GM12878 (cell line): ENCODE results near the gene BCAS3. TPM values are rescaled to one million over a fixed set of nuclear protein-coding genes. Genes with fewer than 3 reads are reported as not detected.

Experiments
- ATAC-seq: fragments of 200-7000 bp; cut with Tn5 transposase; 3 replicates; pipeline ENCODE4 v1.9.1; 2020; ENCODE audit warnings: mild to moderate bottlenecking, moderate library complexity
- BruUV-seq: library from RNA; stranded (reverse); fragments of 400-500 nt; replicated peaks from 2 replicates; lab custom pipeline; 2021; lab: Mats Ljungman, UMichigan
- CTCF ChIA-PET: fragments of 300-600 bp; sonication (Branson Sonifier 250); formaldehyde crosslinking; extraction: SDS; loops from one replicate; lab custom pipeline; 2021; ENCODE audit warnings: inconsistent platforms; lab: Yijun Ruan, JAX
- POLR2A ChIA-PET: fragments of 350-600 bp; formaldehyde crosslinking; extraction: SDS; loops from one replicate; lab custom pipeline; 2021; ENCODE audit warnings: inconsistent platforms; lab: Charles Lee
- RAD21 ChIA-PET: fragments of 300-600 bp; sonication (Branson Sonifier 250); formaldehyde crosslinking; loops from one replicate; lab custom pipeline; 2023; ENCODE audit warnings: antibody characterized with exemption; ENCODE audit not compliant: unreplicated experiment; lab: Charles Lee
- SMC1A ChIA-PET: fragments of 300-600 bp; sonication (Branson Sonifier 250); formaldehyde crosslinking; loops from one replicate; lab custom pipeline; 2023; ENCODE audit not compliant: unreplicated experiment, uncharacterized antibody; lab: Charles Lee
- DNase-seq: peaks from one replicate; pipeline ENCODE4 v3.0.0-alpha.2; 2011; ENCODE audit warnings: low read depth, low spot score
- FAIRE-seq: peaks from 3 replicates; lab custom pipeline; 2011; peaks lifted over from hg19 to GRCh38; lab: Jason Lieb, UNC
- H2AFZ ChIP-seq: 2 replicates; pipeline ENCODE4 v1.6.0; 2011; ENCODE audit warnings: low read depth, low read length, control low read depth; ENCODE audit not compliant: control insufficient read depth
- H3K27ac ChIP-seq: 2 replicates; pipeline ENCODE4 v1.5.1; 2011; ENCODE audit warnings: control low read depth; ENCODE audit not compliant: control insufficient read depth, insufficient read depth
- H3K27me3 ChIP-seq, 2 experiments: replicated peaks in 1 of 2; 2 replicates each; pipeline versions ENCODE4 v1.6.0 to v1.6.1; 2011; ENCODE audit warnings: low read length in 1 of 2; ENCODE audit not compliant: control insufficient read depth in 2 of 2, insufficient read depth in 2 of 2
- H3K36me3 ChIP-seq, 2 experiments: 2 replicates each; pipeline ENCODE4 v1.5.1; 2011; ENCODE audit warnings: low read length in 1 of 2; ENCODE audit not compliant: control insufficient read depth in 2 of 2, insufficient read depth in 2 of 2
- H3K4me1 ChIP-seq: 2 replicates; pipeline ENCODE4 v1.6.1; 2011; ENCODE audit warnings: mild to moderate bottlenecking, low read length, moderate library complexity, mixed read lengths; ENCODE audit not compliant: control insufficient read depth, insufficient read depth
- H3K4me2 ChIP-seq: 2 replicates; pipeline ENCODE4 v1.6.0; 2011; ENCODE audit warnings: control low read depth; ENCODE audit not compliant: control insufficient read depth, insufficient read depth
- H3K4me3 ChIP-seq: fragments of 200-600 bp; sonication (generic); 2 replicates; pipeline ENCODE4 v1.5.1; 2016
- H3K79me2 ChIP-seq: 2 replicates; pipeline ENCODE4 v1.6.0; 2011; ENCODE audit warnings: low read length; ENCODE audit not compliant: control insufficient read depth, insufficient read depth
- H3K9ac ChIP-seq: 2 replicates; pipeline ENCODE4 v1.8.0; 2011; ENCODE audit warnings: low read length, control low read depth, mixed read lengths; ENCODE audit not compliant: control insufficient read depth, insufficient read depth
- H3K9me3 ChIP-seq: replicated peaks from 3 replicates; pipeline ENCODE4 v1.5.1; 2011; ENCODE audit warnings: mild to moderate bottlenecking, low read length; ENCODE audit not compliant: control insufficient read depth, insufficient read depth
- H4K20me1 ChIP-seq: 2 replicates; pipeline ENCODE4 v1.6.0; 2011; ENCODE audit not compliant: control insufficient read depth, insufficient read depth
- CBX3 ChIP-seq: fragments of 200-600 bp; sonication (generic); IDR thresholded peaks from 2 replicates; pipeline ENCODE4 v1.6.1; 2016; ENCODE audit warnings: low read depth, borderline replicate concordance
- CHD1 ChIP-seq: IDR thresholded peaks from 2 replicates; pipeline ENCODE4 v1.6.1; 2012; ENCODE audit warnings: low read depth, low read length, improper control_type of control experiment
- CHD4 ChIP-seq: fragments of 200-600 bp; sonication (generic); IDR thresholded peaks from 2 replicates; pipeline ENCODE4 v1.6.1; 2016; ENCODE audit warnings: mild to moderate bottlenecking
- DPF2 ChIP-seq: fragments of 450-650 bp; IDR thresholded peaks from 2 replicates; pipeline ENCODE4 v1.6.1; 2017; ENCODE audit warnings: mild to moderate bottlenecking
- E2F8 ChIP-seq: fragments of 450-650 bp; IDR thresholded peaks from 2 replicates; pipeline ENCODE4 v1.6.1; 2018; ENCODE audit warnings: mild to moderate bottlenecking, low read depth, moderate library complexity; ENCODE audit not compliant: partially characterized antibody
- GABPA ChIP-seq: IDR thresholded peaks from 2 replicates; pipeline ENCODE4 v1.6.1; 2014; ENCODE audit warnings: antibody characterized with exemption, low read depth, mild to moderate bottlenecking, inconsistent platforms
- IKZF1 ChIP-seq: fragments of 450-650 bp; conservative IDR thresholded peaks from 2 replicates; pipeline ENCODE4 v1.6.1; 2017; ENCODE audit warnings: antibody characterized with exemption, mild to moderate bottlenecking
- PAX8 ChIP-seq: fragments of 450-650 bp; IDR thresholded peaks from 2 replicates; pipeline ENCODE4 v1.6.1; 2017; ENCODE audit warnings: mild to moderate bottlenecking, moderate library complexity
- PKNOX1 ChIP-seq: fragments of 450-650 bp; IDR thresholded peaks from 2 replicates; pipeline ENCODE4 v1.6.1; 2016; ENCODE audit warnings: mild to moderate bottlenecking
- PRDM15 ChIP-seq: fragments of 450-650 bp; formaldehyde crosslinking; IDR thresholded peaks from 2 replicates; pipeline ENCODE4 v1.4.0; 2020; ENCODE audit warnings: mild to moderate bottlenecking, moderate library complexity
- RAD51 ChIP-seq: fragments of 450-650 bp; IDR thresholded peaks from 2 replicates; pipeline ENCODE4 v1.6.1; 2016; ENCODE audit warnings: moderate library complexity, mild to moderate bottlenecking, inconsistent platforms
- SIX5 ChIP-seq: IDR thresholded peaks from 2 replicates; pipeline ENCODE4 v1.6.1; 2011; ENCODE audit warnings: mild to moderate bottlenecking, low read depth, low read length, moderate library complexity; ENCODE audit not compliant: severe bottlenecking
- SKIL ChIP-seq: fragments of 450-650 bp; IDR thresholded peaks from 2 replicates; pipeline ENCODE4 v1.6.1; 2017; ENCODE audit warnings: mild to moderate bottlenecking, low read depth, inconsistent platforms; ENCODE audit not compliant: poor library complexity, severe bottlenecking
- SPI1 ChIP-seq: IDR thresholded peaks from 2 replicates; pipeline ENCODE4 v1.6.1; 2011; ENCODE audit warnings: low read depth, mild to moderate bottlenecking, low read length, moderate library complexity, borderline replicate concordance; ENCODE audit not compliant: insufficient read depth
- SUPT20H ChIP-seq: IDR thresholded peaks from 2 replicates; pipeline ENCODE4 v1.6.1; 2011; ENCODE audit warnings: low read depth, mild to moderate bottlenecking, low read length, moderate library complexity, borderline replicate concordance; ENCODE audit not compliant: control insufficient read depth
- WGBS: methylation state at CpG from one replicate; pipeline ENCODE4 v1.1.6; 2016; ENCODE audit warnings: low lambda C conversion rate; ENCODE audit not compliant: insufficient replicate concordance, insufficient coverage; ENCODE audit errors: missing lambda C conversion rate; 5-methylcytosine and 5-hydroxymethylcytosine counted together
- in situ Hi-C: fragments of 300-500 bp; cut with MboI; formaldehyde crosslinking; loops from 9 replicates; pipeline ENCODE4 v1.14.3; 2018; ENCODE audit warnings: mixed read lengths
- intact Hi-C: fragments of 100-400 bp; cut with micrococcal nuclease; formaldehyde crosslinking; loops from one replicate; pipeline ENCODE4 v1.14.2; 2022; ENCODE audit not compliant: unreplicated experiment
- polyA plus RNA-seq, 11 experiments: library from polyadenylated mRNA; depleted of rRNA in 4 of 11; unstranded in 6 of 11; stranded (reverse) in 5 of 11; fragments of >200 nt; fragmentation: Nextera tagmentation in 4 of 11; fragmentation: Illumina TruSeq in 1 of 11; extraction: Ambion mirVana in 4 of 11; extraction: Trizol in 1 of 11; gene quantifications; 1 replicate in 1 of 11; 2 replicates in 10 of 11; pipeline versions ENCODE4 v1.2.1 to v1.2.3, GENCODE V29; 2011 to 2016; ENCODE audit warnings: inconsistent platforms in 2 of 11, missing spikeins in 2 of 11, low read depth in 1 of 11
- total RNA-seq, 4 experiments: library from RNA; depleted of rRNA in 3 of 4; stranded (reverse); fragments of >200 nt in 3 of 4; fragmentation: Illumina TruSeq in 1 of 4; extraction: Trizol in 1 of 4; gene quantifications; 2 replicates each; pipeline versions ENCODE4 v1.2.1 to v1.2.3, GENCODE V29; 2013 to 2021

Gene BCAS3
- total and polyA plus RNA-seq, 10 of the 15 experiments (the other 5 are each of a cell fraction or from before 2014, with no cell fraction given), result 2.1 to 11.0 (median 6.6) TPM

- Histone ChIP-seq H4K20me1 (no peaks in the 10 kb centered on the region), H3K9ac (no peak overlapping the region), H3K4me2 (no peak overlapping the region), H2AFZ (no peak overlapping the region), H3K79me2 (no peaks in the 10 kb centered on the region), H3K9me3 (no peaks in the 10 kb centered on the region), H3K36me3 (no peaks in the 10 kb centered on the region), H3K27me3 (no peaks in the 10 kb centered on the region), H3K27ac (no peak overlapping the region), H3K4me3 (no peak overlapping the region), H3K4me1 (no peaks in the 10 kb centered on the region)
- SMC1A ChIA-PET, result no interaction called here
- in situ Hi-C loops (no loop called here), intact Hi-C loops (no loop called here)
- FAIRE-seq (no peak), ATAC-seq (no peak), DNase-seq (no peak)
- RAD21 ChIA-PET, result no interaction called here
- CTCF ChIA-PET, result no interaction called here
- 0% methylated on average over 1 of the region's 1 CpG for WGBS
- POLR2A ChIA-PET, result interaction anchor here (0.6 kb wide), 1 partner anchor 559 kb away, joined by 5 read pairs; no protein-coding TSS in a partner anchor
- no TSS peak for BruUV-seq
- no peak for TF ChIP-seq IKZF1
- no peak for TF ChIP-seq GABPA
- TF ChIP-seq SIX5, result no peak
- no peak for TF ChIP-seq PRDM15 (CRISPR knock-in tag)
- TF ChIP-seq CHD4, result no peak
- no peak for TF ChIP-seq E2F8
- no peak for TF ChIP-seq CHD1
- no peak for TF ChIP-seq DPF2
- TF ChIP-seq SUPT20H, result no peak
- TF ChIP-seq PKNOX1, result no peak
- no peak for TF ChIP-seq SKIL
- TF ChIP-seq CBX3, result no peak
- TF ChIP-seq RAD51, result no peak
- TF ChIP-seq PAX8, result no peak
- no peak for TF ChIP-seq SPI1
Measured at GRCh38 chr17:61371179-61371578, 693.5 kb downstream of the BCAS3 start.
